ENCODE measurements around the gene TMCC2.

- TF ChIP-seq POLR2AphosphoS5 (IDR thresholded peaks at IDR 0.05) = no peak
- no peak for TF ChIP-seq CTCF (IDR thresholded peaks at IDR 0.05)
- no peak for TF ChIP-seq EP300 (IDR thresholded peaks at IDR 0.05)
- no peak for TF ChIP-seq POLR2A (IDR thresholded peaks at IDR 0.05)
Observed at GRCh38 chr1:205271277-205271676, 43.5 kb downstream of the TMCC2 start.

Data from upper lobe of left lung (tissue), 4 donors.